K562 (cell line): ENCODE data around the gene CEP250. TPM values are rescaled to one million over a fixed set of nuclear protein-coding genes. Genes with fewer than 3 reads are reported as not detected.

Experiments
- CHD2 ChIP-seq: IDR thresholded peaks from 2 replicates; pipeline ENCODE4 v1.6.1; 2011; ENCODE audit warnings: low read depth, low read length
- POLR2AphosphoS2 ChIP-seq: IDR thresholded peaks from 2 replicates; pipeline ENCODE4 v1.6.1; 2012; ENCODE audit warnings: low read length, improper control_type of control experiment
- RBM34 ChIP-seq: fragments of 200-400 bp; formaldehyde crosslinking; IDR thresholded peaks from 2 replicates; pipeline ENCODE4 v1.6.1; 2018; ENCODE audit warnings: low read length, borderline replicate concordance; ENCODE audit not compliant: insufficient read depth
- RFX7 ChIP-seq: fragments of 250-450 bp; sonication (Bioruptor Pico); IDR thresholded peaks from 2 replicates; pipeline ENCODE4 v1.5.1; 2021; ENCODE audit warnings: mild to moderate bottlenecking
- SRSF1 ChIP-seq: fragments of 200-400 bp; formaldehyde crosslinking; IDR thresholded peaks from 2 replicates; pipeline ENCODE4 v1.6.1; 2017; ENCODE audit warnings: mild to moderate bottlenecking, low read depth, low read length, moderate library complexity
- XRCC5 ChIP-seq: fragments of 200-400 bp; formaldehyde crosslinking; IDR thresholded peaks from 2 replicates; pipeline ENCODE4 v1.6.1; 2017; ENCODE audit warnings: low read depth, mild to moderate bottlenecking, low read length
- ZNF79 ChIP-seq: fragments of 250-450 bp; sonication (Bioruptor Pico); IDR thresholded peaks from 2 replicates; pipeline ENCODE4 v1.4.0; 2020; ENCODE audit warnings: low read depth, mild to moderate bottlenecking, moderate library complexity
- ZSCAN29 ChIP-seq: fragments of 450-650 bp; IDR thresholded peaks from 2 replicates; pipeline ENCODE4 v1.6.1; 2017
- polyA plus RNA-seq, 8 experiments: library from polyadenylated mRNA; depleted of rRNA in 4 of 8; stranded (reverse) in 5 of 8; unstranded in 3 of 8; fragments of >200 nt; fragmentation: Nextera tagmentation in 2 of 8; fragmentation: Illumina TruSeq in 1 of 8; extraction: Ambion mirVana in 2 of 8; extraction: Trizol in 1 of 8; gene quantifications; 2 replicates each; pipeline versions ENCODE4 v1.2.1 to v1.2.3, GENCODE V29; 2011 to 2014; ENCODE audit warnings: inconsistent platforms in 1 of 8, missing spikeins in 1 of 8
- total RNA-seq, 7 experiments: library from RNA; depleted of rRNA in 6 of 7; stranded (reverse); fragments of >200 nt in 6 of 7; fragmentation: Illumina TruSeq in 2 of 7; extraction: Trizol in 2 of 7; gene quantifications; 2 replicates each; pipeline versions ENCODE4 v1.2.1 to v1.2.3, GENCODE V29; 2011 to 2021; ENCODE audit warnings: low replicate concordance in 1 of 7
- TF ChIP-seq, protein P1 (sequence below), 2 experiments: fragments of 450-650 bp; formaldehyde crosslinking in 1 of 2; IDR thresholded peaks; 2 replicates each; pipeline versions ENCODE4 v1.4.0 to v1.6.1; 2014 to 2020; ENCODE audit warnings: mild to moderate bottlenecking in 2 of 2, borderline replicate concordance in 1 of 2, low read depth in 1 of 2
- TF ChIP-seq, protein P2 (sequence below): fragments of 250-450 bp; sonication (Bioruptor Pico); IDR thresholded peaks from 2 replicates; pipeline ENCODE4 v1.4.0; 2020; ENCODE audit warnings: mild to moderate bottlenecking, moderate library complexity
- TF ChIP-seq, protein P3 (sequence below): sonication (generic); formaldehyde crosslinking; IDR thresholded peaks from 2 replicates; pipeline ENCODE4 v1.8.1; 2023; ENCODE audit warnings: mild to moderate bottlenecking, missing genetic modification reagents
- TF ChIP-seq, protein P4 (sequence below), 2 experiments: fragments of 450-650 bp in 1 of 2; sonication (generic) in 1 of 2; formaldehyde crosslinking; conservative IDR thresholded peaks; 2 replicates each; pipeline versions ENCODE4 v1.4.0 to v1.8.1; 2020 to 2022; ENCODE audit warnings: mild to moderate bottlenecking in 1 of 2, missing genetic modification reagents in 1 of 2

The CEP250 gene
- total and polyA plus RNA-seq, 9 of the 15 experiments (the other 6 are each of a cell fraction or from before 2014, with no cell fraction given): 2.5 to 41.9 (median 20.5) TPM

DNA sequence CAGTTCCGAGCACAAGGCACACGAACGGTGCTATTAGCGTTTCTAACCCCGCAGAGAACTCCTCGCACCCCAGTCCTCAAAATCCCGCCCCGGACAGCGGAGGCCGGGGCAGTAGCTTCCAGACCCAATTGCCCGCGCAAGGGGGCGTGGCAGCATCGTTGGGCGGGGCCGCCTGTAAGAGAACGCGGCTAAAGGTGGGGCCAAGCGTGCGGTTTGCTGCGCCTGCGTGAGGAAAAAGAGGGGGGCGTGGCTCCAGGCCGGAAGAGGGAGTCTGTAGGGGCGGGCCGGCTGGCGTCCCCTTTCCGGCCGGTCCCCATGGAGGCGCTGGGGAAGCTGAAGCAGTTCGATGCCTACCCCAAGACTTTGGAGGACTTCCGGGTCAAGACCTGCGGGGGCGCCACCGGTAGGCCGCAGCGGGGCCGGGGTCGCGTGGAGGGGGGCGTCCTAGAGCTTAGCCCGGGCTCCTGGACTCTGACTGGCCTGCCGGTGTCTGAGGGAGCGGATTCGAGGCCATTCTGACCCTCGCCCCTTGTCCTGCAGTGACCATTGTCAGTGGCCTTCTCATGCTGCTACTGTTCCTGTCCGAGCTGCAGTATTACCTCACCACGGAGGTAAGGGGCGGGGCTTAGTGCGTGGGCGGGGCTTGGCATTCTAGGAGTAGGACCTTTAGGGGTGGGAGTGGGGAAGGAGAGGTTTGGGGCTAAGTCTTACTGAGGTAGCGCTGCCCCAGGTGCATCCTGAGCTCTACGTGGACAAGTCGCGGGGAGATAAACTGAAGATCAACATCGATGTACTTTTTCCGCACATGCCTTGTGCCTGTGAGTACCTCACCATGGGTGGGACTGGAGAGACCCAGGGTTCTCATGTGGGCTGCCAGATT, 86.6 kb downstream of the CEP250 start, which contains the start of gene ERGIC3 (continued):
- TF ChIP-seq, protein P1, sequence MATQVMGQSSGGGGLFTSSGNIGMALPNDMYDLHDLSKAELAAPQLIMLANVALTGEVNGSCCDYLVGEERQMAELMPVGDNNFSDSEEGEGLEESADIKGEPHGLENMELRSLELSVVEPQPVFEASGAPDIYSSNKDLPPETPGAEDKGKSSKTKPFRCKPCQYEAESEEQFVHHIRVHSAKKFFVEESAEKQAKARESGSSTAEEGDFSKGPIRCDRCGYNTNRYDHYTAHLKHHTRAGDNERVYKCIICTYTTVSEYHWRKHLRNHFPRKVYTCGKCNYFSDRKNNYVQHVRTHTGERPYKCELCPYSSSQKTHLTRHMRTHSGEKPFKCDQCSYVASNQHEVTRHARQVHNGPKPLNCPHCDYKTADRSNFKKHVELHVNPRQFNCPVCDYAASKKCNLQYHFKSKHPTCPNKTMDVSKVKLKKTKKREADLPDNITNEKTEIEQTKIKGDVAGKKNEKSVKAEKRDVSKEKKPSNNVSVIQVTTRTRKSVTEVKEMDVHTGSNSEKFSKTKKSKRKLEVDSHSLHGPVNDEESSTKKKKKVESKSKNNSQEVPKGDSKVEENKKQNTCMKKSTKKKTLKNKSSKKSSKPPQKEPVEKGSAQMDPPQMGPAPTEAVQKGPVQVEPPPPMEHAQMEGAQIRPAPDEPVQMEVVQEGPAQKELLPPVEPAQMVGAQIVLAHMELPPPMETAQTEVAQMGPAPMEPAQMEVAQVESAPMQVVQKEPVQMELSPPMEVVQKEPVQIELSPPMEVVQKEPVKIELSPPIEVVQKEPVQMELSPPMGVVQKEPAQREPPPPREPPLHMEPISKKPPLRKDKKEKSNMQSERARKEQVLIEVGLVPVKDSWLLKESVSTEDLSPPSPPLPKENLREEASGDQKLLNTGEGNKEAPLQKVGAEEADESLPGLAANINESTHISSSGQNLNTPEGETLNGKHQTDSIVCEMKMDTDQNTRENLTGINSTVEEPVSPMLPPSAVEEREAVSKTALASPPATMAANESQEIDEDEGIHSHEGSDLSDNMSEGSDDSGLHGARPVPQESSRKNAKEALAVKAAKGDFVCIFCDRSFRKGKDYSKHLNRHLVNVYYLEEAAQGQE (IDR thresholded peaks at IDR 0.05; ENCODE audit: borderline replicate concordance): no peak
- TF ChIP-seq, protein P1 (CRISPR knock-in tag; IDR thresholded peaks at IDR 0.05; ENCODE audit: low read depth): no peak
- TF ChIP-seq CHD2 (0 out of 2 replicates have a peak, but pooled peaks have one; percentile 9), SRSF1 (no peak), RBM34 (no peak), POLR2AphosphoS2 (no peak), RFX7 (no peak), XRCC5 (no peak), ZNF79 (CRISPR knock-in tag) (no peak), ZSCAN29 (no peak)
- TF ChIP-seq, protein P2, sequence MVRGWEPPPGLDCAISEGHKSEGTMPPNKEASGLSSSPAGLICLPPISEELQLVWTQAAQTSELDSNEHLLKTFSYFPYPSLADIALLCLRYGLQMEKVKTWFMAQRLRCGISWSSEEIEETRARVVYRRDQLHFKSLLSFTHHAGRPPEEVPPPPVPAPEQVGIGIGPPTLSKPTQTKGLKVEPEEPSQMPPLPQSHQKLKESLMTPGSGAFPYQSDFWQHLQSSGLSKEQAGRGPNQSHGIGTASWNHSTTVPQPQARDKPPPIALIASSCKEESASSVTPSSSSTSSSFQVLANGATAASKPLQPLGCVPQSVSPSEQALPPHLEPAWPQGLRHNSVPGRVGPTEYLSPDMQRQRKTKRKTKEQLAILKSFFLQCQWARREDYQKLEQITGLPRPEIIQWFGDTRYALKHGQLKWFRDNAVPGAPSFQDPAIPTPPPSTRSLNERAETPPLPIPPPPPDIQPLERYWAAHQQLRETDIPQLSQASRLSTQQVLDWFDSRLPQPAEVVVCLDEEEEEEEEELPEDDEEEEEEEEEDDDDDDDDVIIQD (CRISPR knock-in tag): no peak
- TF ChIP-seq, protein P3, sequence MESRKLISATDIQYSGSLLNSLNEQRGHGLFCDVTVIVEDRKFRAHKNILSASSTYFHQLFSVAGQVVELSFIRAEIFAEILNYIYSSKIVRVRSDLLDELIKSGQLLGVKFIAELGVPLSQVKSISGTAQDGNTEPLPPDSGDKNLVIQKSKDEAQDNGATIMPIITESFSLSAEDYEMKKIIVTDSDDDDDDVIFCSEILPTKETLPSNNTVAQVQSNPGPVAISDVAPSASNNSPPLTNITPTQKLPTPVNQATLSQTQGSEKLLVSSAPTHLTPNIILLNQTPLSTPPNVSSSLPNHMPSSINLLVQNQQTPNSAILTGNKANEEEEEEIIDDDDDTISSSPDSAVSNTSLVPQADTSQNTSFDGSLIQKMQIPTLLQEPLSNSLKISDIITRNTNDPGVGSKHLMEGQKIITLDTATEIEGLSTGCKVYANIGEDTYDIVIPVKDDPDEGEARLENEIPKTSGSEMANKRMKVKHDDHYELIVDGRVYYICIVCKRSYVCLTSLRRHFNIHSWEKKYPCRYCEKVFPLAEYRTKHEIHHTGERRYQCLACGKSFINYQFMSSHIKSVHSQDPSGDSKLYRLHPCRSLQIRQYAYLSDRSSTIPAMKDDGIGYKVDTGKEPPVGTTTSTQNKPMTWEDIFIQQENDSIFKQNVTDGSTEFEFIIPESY: no peak
- TF ChIP-seq, protein P4, sequence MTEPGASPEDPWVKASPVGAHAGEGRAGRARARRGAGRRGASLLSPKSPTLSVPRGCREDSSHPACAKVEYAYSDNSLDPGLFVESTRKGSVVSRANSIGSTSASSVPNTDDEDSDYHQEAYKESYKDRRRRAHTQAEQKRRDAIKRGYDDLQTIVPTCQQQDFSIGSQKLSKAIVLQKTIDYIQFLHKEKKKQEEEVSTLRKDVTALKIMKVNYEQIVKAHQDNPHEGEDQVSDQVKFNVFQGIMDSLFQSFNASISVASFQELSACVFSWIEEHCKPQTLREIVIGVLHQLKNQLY (CRISPR knock-in tag; conservative IDR thresholded peaks at IDR 0.05): no peak
